ENCODE measurements around the gene MEF2C. TPM values are rescaled to one million over a fixed set of nuclear protein-coding genes. Genes with fewer than 3 reads are reported as not detected.
A peak's percentile ranks its signal among the peaks of the same experiment; 100 is the strongest.

The MEF2C gene
- polyA plus RNA-seq, 1 donor from 2014 or later = 238 TPM

GRCh38 chr5:88895681-88896501 lies 12.9 kb upstream of the MEF2C start:
- peak overlapping the region in 2 of 3 donors; percentile 47 to 60 for H3K27ac Mint-ChIP-seq
- no peaks in the 10 kb centered on the region for H3K36me3 Mint-ChIP-seq
- H3K27me3 Mint-ChIP-seq = no peaks in the 10 kb centered on the region
- no peak overlapping the region for H3K4me3 Mint-ChIP-seq
- peaks cover 9 to 17% (median 14%) of the 10 kb centered on the region in 3 donors for H3K4me1 Mint-ChIP-seq
- H3K9me3 Mint-ChIP-seq = no peaks in the 10 kb centered on the region

GRCh38 chr5:88892669-88893068 lies 9.7 kb upstream of the MEF2C start:
- no peaks in the 10 kb centered on the region for H3K9me3 Mint-ChIP-seq
- no peaks in the 10 kb centered on the region for H3K36me3 Mint-ChIP-seq
- H3K4me1 Mint-ChIP-seq = peaks cover 24 to 39% (median 31%) of the 10 kb centered on the region in 3 donors
- peak overlapping the region in 1 of 4 donors; percentile 54 for H3K4me3 Mint-ChIP-seq
- no peak overlapping the region for H3K27ac Mint-ChIP-seq
- no peaks in the 10 kb centered on the region for H3K27me3 Mint-ChIP-seq

- H3K9me3 Mint-ChIP-seq = no peaks in the 10 kb centered on the region
- peak overlapping the region; percentile 88 to 95 (median 89) for H3K27ac Mint-ChIP-seq
- peaks cover 34 to 36% (median 35%) of the 10 kb centered on the region in 3 donors for H3K4me1 Mint-ChIP-seq
- peak overlapping the region; percentile 92 to 98 (median 96) for H3K4me3 Mint-ChIP-seq
- H3K27me3 Mint-ChIP-seq = no peaks in the 10 kb centered on the region
- H3K36me3 Mint-ChIP-seq = no peaks in the 10 kb centered on the region
These were observed 7.2 kb upstream of the MEF2C start for GRCh38 chr5:88890070-88890781.

GRCh38 chr5:88889189-88890069 lies 6.4 kb upstream of the MEF2C start:
- Mint-ChIP-seq H3K4me1 (peaks cover 38 to 43% (median 39%) of the 10 kb centered on the region in 3 donors), H3K4me3 (peak overlapping the region; percentile 92 to 98 (median 96))

GRCh38 chr5:88888848-88889188 lies 5.8 kb upstream of the MEF2C start:
- H3K4me1 Mint-ChIP-seq = peaks cover 35 to 43% (median 37%) of the 10 kb centered on the region in 3 donors
- peak overlapping the region; percentile 92 to 98 (median 96) for H3K4me3 Mint-ChIP-seq
- H3K27me3 Mint-ChIP-seq = no peaks in the 10 kb centered on the region
- no peaks in the 10 kb centered on the region for H3K36me3 Mint-ChIP-seq
- H3K27ac Mint-ChIP-seq = peak overlapping the region; percentile 88 to 95 (median 89)
- no peaks in the 10 kb centered on the region for H3K9me3 Mint-ChIP-seq

More at GRCh38 chr5:88889189-88890069, 6.4 kb upstream of the MEF2C start:
- Mint-ChIP-seq H3K27ac (peak overlapping the region; percentile 88 to 95 (median 89)), H3K27me3 (no peaks in the 10 kb centered on the region), H3K9me3 (no peaks in the 10 kb centered on the region), H3K36me3 (no peaks in the 10 kb centered on the region)

- peak overlapping the region; percentile 88 to 95 (median 89) for H3K27ac Mint-ChIP-seq
- no peaks in the 10 kb centered on the region for H3K36me3 Mint-ChIP-seq
- H3K4me1 Mint-ChIP-seq = peaks cover 35 to 43% (median 37%) of the 10 kb centered on the region in 3 donors
- H3K4me3 Mint-ChIP-seq = peak overlapping the region; percentile 92 to 98 (median 96)
- H3K27me3 Mint-ChIP-seq = no peaks in the 10 kb centered on the region
- no peaks in the 10 kb centered on the region for H3K9me3 Mint-ChIP-seq
These were observed 5.3 kb upstream of the MEF2C start for GRCh38 chr5:88888291-88888690.

GRCh38 chr5:88887342-88887741 lies 4.4 kb upstream of the MEF2C start:
- peak overlapping the region; percentile 91 to 98 (median 93) for H3K4me3 Mint-ChIP-seq
- H3K9me3 Mint-ChIP-seq = no peaks in the 10 kb centered on the region
- H3K36me3 Mint-ChIP-seq = peaks cover 2% of the 10 kb centered on the region
- H3K27me3 Mint-ChIP-seq = no peaks in the 10 kb centered on the region
- H3K4me1 Mint-ChIP-seq = peaks cover 35 to 43% (median 36%) of the 10 kb centered on the region in 3 donors
- H3K27ac Mint-ChIP-seq = peak overlapping the region; percentile 89 to 98 (median 95)

- Mint-ChIP-seq H3K27me3 (no peaks in the 10 kb centered on the region), H3K27ac (peak overlapping the region; percentile 89 to 98 (median 95)), H3K4me3 (peak overlapping the region; percentile 91 to 98 (median 93)), H3K4me1 (peaks cover 34 to 43% (median 36%) of the 10 kb centered on the region in 3 donors), H3K9me3 (no peaks in the 10 kb centered on the region), H3K36me3 (peaks cover 2% of the 10 kb centered on the region)
These were observed 3.9 kb upstream of the MEF2C start for GRCh38 chr5:88886746-88887341.

GRCh38 chr5:88886252-88886651 lies 3.3 kb upstream of the MEF2C start:
- peak overlapping the region; percentile 89 to 98 (median 95) for H3K27ac Mint-ChIP-seq
- no peaks in the 10 kb centered on the region for H3K27me3 Mint-ChIP-seq
- peak overlapping the region; percentile 91 to 98 (median 93) for H3K4me3 Mint-ChIP-seq
- H3K9me3 Mint-ChIP-seq = no peaks in the 10 kb centered on the region
- H3K4me1 Mint-ChIP-seq = peaks cover 34 to 43% (median 36%) of the 10 kb centered on the region in 3 donors
- peaks cover 2% of the 10 kb centered on the region for H3K36me3 Mint-ChIP-seq

GRCh38 chr5:88885002-88885401 lies 2.0 kb upstream of the MEF2C start:
- H3K4me3 Mint-ChIP-seq = peak overlapping the region; percentile 94 to 100 (median 99)
- peaks cover 26 to 32% (median 29%) of the 10 kb centered on the region in 3 donors for H3K4me1 Mint-ChIP-seq
- no peaks in the 10 kb centered on the region for H3K9me3 Mint-ChIP-seq
- H3K27me3 Mint-ChIP-seq = no peaks in the 10 kb centered on the region
- peaks cover 2% of the 10 kb centered on the region for H3K36me3 Mint-ChIP-seq
- H3K27ac Mint-ChIP-seq = peak overlapping the region; percentile 83 to 95 (median 95)

GRCh38 chr5:88884608-88884877 lies 1.6 kb upstream of the MEF2C start:
- Mint-ChIP-seq H3K9me3 (no peaks in the 10 kb centered on the region), H3K36me3 (peaks cover 2% of the 10 kb centered on the region), H3K4me3 (peak overlapping the region; percentile 94 to 100 (median 99)), H3K27ac (peak overlapping the region; percentile 83 to 99 (median 95)), H3K4me1 (peaks cover 29 to 30% (median 29%) of the 10 kb centered on the region in 3 donors), H3K27me3 (no peaks in the 10 kb centered on the region)

GRCh38 chr5:88883836-88884607 lies 1.0 kb upstream of the MEF2C start:
- Mint-ChIP-seq H3K4me3 (peak overlapping the region; percentile 94 to 100 (median 99)), H3K9me3 (no peaks in the 10 kb centered on the region), H3K27me3 (no peaks in the 10 kb centered on the region), H3K27ac (peak overlapping the region; percentile 95 to 99 (median 99)), H3K4me1 (peaks cover 29 to 31% (median 29%) of the 10 kb centered on the region in 3 donors), H3K36me3 (peaks cover 2% of the 10 kb centered on the region)

- peak overlapping the region; percentile 95 to 99 (median 99) for H3K27ac Mint-ChIP-seq
- H3K4me3 Mint-ChIP-seq = peak overlapping the region; percentile 94 to 100 (median 99)
- H3K27me3 Mint-ChIP-seq = no peaks in the 10 kb centered on the region
- peaks cover 27 to 30% (median 29%) of the 10 kb centered on the region in 3 donors for H3K4me1 Mint-ChIP-seq
- peaks cover 4% of the 10 kb centered on the region for H3K36me3 Mint-ChIP-seq
- H3K9me3 Mint-ChIP-seq = no peaks in the 10 kb centered on the region
These were observed 527 bp downstream of the MEF2C start for GRCh38 chr5:88882276-88883038.

Measured in IgD-negative memory B cell (primary cell).